ENCODE data around the gene SNAI1. TPM values are rescaled to one million over a fixed set of nuclear protein-coding genes. Genes with fewer than 3 reads are reported as not detected.

Gene SNAI1
- total and polyA plus RNA-seq, 2 donors (not counting 1 experiment from before 2014, with no cell fraction given) = 4.3 to 4.9 TPM

- no peak for DNase-seq
- Mint-ChIP-seq H3K4me3 (no peak overlapping the region), H3K9me3 (ENCODE audit: insufficient read depth) (no peaks in the 10 kb centered on the region), H3K4me1 (no peaks in the 10 kb centered on the region), H3K27me3 (no peaks in the 10 kb centered on the region), H3K27ac (no peak overlapping the region)
- H3K27ac ChIP-seq (ENCODE audit: low read length in 2 of 2) = no peak overlapping the region
- no peak overlapping the region for H3K4me2 ChIP-seq (replicated peaks; ENCODE audit: low read depth, low read length, poor library complexity, severe bottlenecking)
- no peaks in the 10 kb centered on the region for H3K9me3 ChIP-seq (ENCODE audit: control extremely low read depth in 1 of 3, control insufficient read depth in 2 of 3, insufficient read depth in 1 of 3, low read length in 2 of 3)
- H2AFZ ChIP-seq (ENCODE audit: insufficient read depth, low read depth, low read length, poor library complexity, severe bottlenecking) = no peak overlapping the region
- TF ChIP-seq EZH2 (IDR thresholded peaks at IDR 0.05; ENCODE audit: borderline replicate concordance, insufficient read depth, low read depth, low read length, poor library complexity, severe bottlenecking) = no peak
- no peak for TF ChIP-seq CTCF (IDR thresholded peaks at IDR 0.05)
- no peak overlapping the region for H3K9ac ChIP-seq (ENCODE audit: low read length)
- ATAC-seq (ENCODE audit: low read depth) = no peak
- H3K4me3 ChIP-seq (ENCODE audit: control extremely low read depth in 1 of 5, extremely low read depth in 1 of 5, insufficient read depth in 1 of 5, low read depth in 2 of 5, low read length in 4 of 5) = no peak overlapping the region
- 30% methylated on average over 1 of the region's 3 CpGs for WGBS (ENCODE audit: insufficient coverage)
- no peaks in the 10 kb centered on the region for H4K20me1 ChIP-seq (ENCODE audit: control insufficient read depth, insufficient read depth, low read length, poor library complexity, severe bottlenecking)
- intact Hi-C loops (cut with micrococcal nuclease) = no loop called here
- H3K27me3 ChIP-seq (replicated peaks in 1 of 4; ENCODE audit: control extremely low read depth in 1 of 4, control insufficient read depth in 3 of 4, insufficient read depth in 4 of 4, low read length in 3 of 4) = no peaks in the 10 kb centered on the region
- H3K79me2 ChIP-seq (ENCODE audit: control insufficient read depth, insufficient read depth, low read length) = no peaks in the 10 kb centered on the region
- ChIA-PET POLR2A (no interaction called here), CTCF (no interaction called here)
- peaks cover 0 to 2% of the 10 kb centered on the region in 2 experiments for H3K36me3 ChIP-seq (replicated peaks in 1 of 2; ENCODE audit: control extremely low read depth in 1 of 2, control insufficient read depth in 1 of 2, extremely low read depth in 1 of 2, insufficient read depth in 2 of 2, low read length in 1 of 2)
- no peaks in the 10 kb centered on the region for H3K4me1 ChIP-seq (ENCODE audit: control insufficient read depth in 2 of 2, insufficient read depth in 2 of 2, low read length in 2 of 2)
Measured at GRCh38 chr20:49969234-49969633, 13.5 kb upstream of the SNAI1 start.

- no peaks in the 10 kb centered on the region for H3K27me3 Mint-ChIP-seq
- Histone ChIP-seq H3K4me3 (ENCODE audit: control extremely low read depth in 1 of 5, extremely low read depth in 1 of 5, insufficient read depth in 1 of 5, low read depth in 2 of 5, low read length in 4 of 5) (no peak overlapping the region), H3K9ac (ENCODE audit: low read length) (no peak overlapping the region), H3K9me3 (ENCODE audit: control extremely low read depth in 1 of 3, control insufficient read depth in 2 of 3, insufficient read depth in 1 of 3, low read length in 2 of 3) (no peaks in the 10 kb centered on the region), H3K36me3 (replicated peaks in 1 of 2; ENCODE audit: control extremely low read depth in 1 of 2, control insufficient read depth in 1 of 2, extremely low read depth in 1 of 2, insufficient read depth in 2 of 2, low read length in 1 of 2) (peaks cover 0 to 2% of the 10 kb centered on the region in 2 experiments), H3K79me2 (ENCODE audit: control insufficient read depth, insufficient read depth, low read length) (no peaks in the 10 kb centered on the region), H3K4me2 (replicated peaks; ENCODE audit: low read depth, low read length, poor library complexity, severe bottlenecking) (no peak overlapping the region), H3K27me3 (replicated peaks in 1 of 4; ENCODE audit: control extremely low read depth in 1 of 4, control insufficient read depth in 3 of 4, insufficient read depth in 4 of 4, low read length in 3 of 4) (no peaks in the 10 kb centered on the region), H3K27ac (ENCODE audit: low read length in 2 of 2) (no peak overlapping the region), H2AFZ (ENCODE audit: insufficient read depth, low read depth, low read length, poor library complexity, severe bottlenecking) (no peak overlapping the region), H4K20me1 (ENCODE audit: control insufficient read depth, insufficient read depth, low read length, poor library complexity, severe bottlenecking) (no peaks in the 10 kb centered on the region), H3K4me1 (ENCODE audit: control insufficient read depth in 2 of 2, insufficient read depth in 2 of 2, low read length in 2 of 2) (no peaks in the 10 kb centered on the region)
- H3K9me3 Mint-ChIP-seq (ENCODE audit: insufficient read depth) = no peaks in the 10 kb centered on the region
- H3K27ac Mint-ChIP-seq = no peak overlapping the region
- intact Hi-C loops (cut with micrococcal nuclease) = no loop called here
- no peak for ATAC-seq (ENCODE audit: low read depth)
- H3K4me3 Mint-ChIP-seq = no peak overlapping the region
- ChIA-PET POLR2A (no interaction called here), CTCF (interaction anchor here (1.4 kb wide), 1 partner anchor 9 kb away, joined by 4 read pairs; no protein-coding TSS in a partner anchor)
- no peaks in the 10 kb centered on the region for H3K4me1 Mint-ChIP-seq
- no peak for DNase-seq
- 58% methylated on average over 4 of the region's 5 CpGs for WGBS (ENCODE audit: insufficient coverage)
- TF ChIP-seq EZH2 (IDR thresholded peaks at IDR 0.05; ENCODE audit: borderline replicate concordance, insufficient read depth, low read depth, low read length, poor library complexity, severe bottlenecking) (no peak), CTCF (IDR thresholded peaks at IDR 0.05) (no peak)
Measured at GRCh38 chr20:49969946-49970345, 12.8 kb upstream of the SNAI1 start.

Data from B cell (primary cell).